Kidney (tissue), 14 donors: ENCODE measurements around the gene BAIAP2L2. TPM values are rescaled to one million over a fixed set of nuclear protein-coding genes. Genes with fewer than 3 reads are reported as not detected.

Experiments
- DNase-seq, 5 donors: peaks; one replicate each; pipeline ENCODE4 v3.0.0-alpha.2; 2013 to 2020
- FAIRE-seq: peaks from 2 replicates; lab custom pipeline; 2012; peaks lifted over from hg19 to GRCh38; lab: Jason Lieb, UNC
- H3K27ac ChIP-seq, 2 donors: one replicate each; pipeline ENCODE4 v1.7.0; 2013; ENCODE audit warnings: low read depth in 2 of 2, low read length in 2 of 2, inconsistent platforms in 1 of 2
- H3K27me3 ChIP-seq: one replicate; pipeline ENCODE4 v1.7.1; 2013; ENCODE audit warnings: low read length, inconsistent platforms; ENCODE audit not compliant: control insufficient read depth, insufficient read depth
- H3K36me3 ChIP-seq, 3 donors: one replicate each; pipeline versions ENCODE4 v1.7.0 to v1.7.1; 2013; ENCODE audit warnings: low read length in 3 of 3, control low read depth in 1 of 3, inconsistent platforms in 1 of 3; ENCODE audit not compliant: insufficient read depth in 3 of 3, control insufficient read depth in 2 of 3
- H3K4me1 ChIP-seq, 3 donors: one replicate each; pipeline versions ENCODE4 v1.7.0 to v1.7.1; 2013; ENCODE audit warnings: low read length in 3 of 3, inconsistent platforms in 1 of 3, low read depth in 1 of 3; ENCODE audit not compliant: control insufficient read depth in 2 of 3, insufficient read depth in 2 of 3
- H3K4me3 ChIP-seq, 3 donors: one replicate each; pipeline versions ENCODE4 v1.7.0 to v1.8.1; 2013; ENCODE audit warnings: low read length in 3 of 3, control low read depth in 1 of 3, inconsistent platforms in 1 of 3
- H3K9ac ChIP-seq, 3 donors: one replicate each; pipeline versions ENCODE4 v1.7.0 to v1.7.1; 2013; ENCODE audit warnings: low read length in 3 of 3, control low read depth in 1 of 3, inconsistent platforms in 1 of 3
- H3K9me3 ChIP-seq, 3 donors: one replicate each; pipeline versions ENCODE4 v1.7.0 to v1.7.1; 2013; ENCODE audit warnings: low read length in 3 of 3, control low read depth in 1 of 3, inconsistent platforms in 1 of 3; ENCODE audit not compliant: control insufficient read depth in 2 of 3, insufficient read depth in 1 of 3
- CTCF ChIP-seq: IDR thresholded peaks from 3 replicates; pipeline ENCODE4 v1.5.1; 2012; ENCODE audit warnings: mild to moderate bottlenecking, moderate library complexity, borderline replicate concordance; ENCODE audit not compliant: insufficient read depth; ENCODE audit errors: extremely low read depth
- intact Hi-C: fragments of 100-400 bp; cut with DNase I; formaldehyde crosslinking; loops from one replicate; pipeline ENCODE4 v1.11.1; 2022
- polyA plus RNA-seq: library from polyadenylated mRNA; stranded (reverse); fragments of 350-450 nt; fragmentation: Illumina TruSeq; extraction: RNeasy Lipid Tissue Mini Kit (QIAGEN cat#74804); gene quantifications from one replicate; pipeline ENCODE4 v1.2.3, GENCODE V29; 2014; ENCODE audit warnings: low read depth, low replicate concordance; ENCODE audit not compliant: insufficient read depth
- total RNA-seq: library from RNA; stranded (reverse); fragmentation: NEBNext Ultra II Directional; extraction: Animal tissue kit (Norgen Biotek cat#: 25700); gene quantifications from one replicate; pipeline ENCODE4 v1.2.1, GENCODE V29; 2021
- donor health status: control.
- donor health status: control.
- donor health status: control.
- donor health status: control.
- donor health status: control.
- donor health status: DM: yes; HTN: yes; CAD: no.
- donor health status: Normal renal cell carcinoma (clear cell type).

The BAIAP2L2 gene
- total and polyA plus RNA-seq, 2 donors from 2014 or later = 9.7 to 27.8 TPM

GRCh38 chr22:38086001-38086845 lies 24.3 kb downstream of the BAIAP2L2 start:
- no peak overlapping the region for H3K9ac ChIP-seq
- peaks cover 0 to 5% (median 0%) of the 10 kb centered on the region in 3 donors for H3K4me1 ChIP-seq
- no peak for TF ChIP-seq CTCF
- intact Hi-C loops = no loop called here
- H3K9me3 ChIP-seq = no peaks in the 10 kb centered on the region
- FAIRE-seq (no peak), DNase-seq (peak in 1 of 5 donors; percentile 58)
- H3K27me3 ChIP-seq = peaks cover 3% of the 10 kb centered on the region
- no peaks in the 10 kb centered on the region for H3K36me3 ChIP-seq
- no peak overlapping the region for H3K27ac ChIP-seq
- no peak overlapping the region for H3K4me3 ChIP-seq

DNA sequence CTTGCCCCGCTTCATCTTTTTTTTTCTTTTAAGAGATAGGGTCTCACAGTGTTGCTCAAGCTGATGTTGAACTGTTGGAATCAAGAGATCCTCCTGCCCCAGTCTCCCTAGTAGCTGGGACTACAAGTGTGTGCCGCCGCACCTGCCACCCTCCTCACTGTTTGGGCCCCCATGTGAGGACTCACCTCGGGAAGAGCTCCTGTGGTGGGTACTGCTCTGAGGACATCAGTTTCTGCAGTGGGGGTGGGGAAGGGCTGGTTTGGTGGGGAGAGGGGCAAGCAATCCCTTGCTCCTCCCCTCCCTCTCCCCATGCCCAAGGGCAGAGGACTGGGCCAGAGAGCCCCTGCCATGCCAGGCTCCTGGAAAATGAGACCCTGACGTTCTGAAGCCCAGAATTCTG lies 25.0 kb downstream of the BAIAP2L2 start:
- no peak overlapping the region for H3K27ac ChIP-seq
- no peaks in the 10 kb centered on the region for H3K9me3 ChIP-seq
- H3K4me1 ChIP-seq = peaks cover 0 to 8% (median 0%) of the 10 kb centered on the region in 3 donors
- FAIRE-seq (no peak), DNase-seq (peak in 1 of 5 donors; percentile 41)
- TF ChIP-seq CTCF = no peak
- no peak overlapping the region for H3K4me3 ChIP-seq
- intact Hi-C loops = no loop called here
- no peaks in the 10 kb centered on the region for H3K36me3 ChIP-seq
- H3K27me3 ChIP-seq = peaks cover 3% of the 10 kb centered on the region
- no peak overlapping the region for H3K9ac ChIP-seq

DNA sequence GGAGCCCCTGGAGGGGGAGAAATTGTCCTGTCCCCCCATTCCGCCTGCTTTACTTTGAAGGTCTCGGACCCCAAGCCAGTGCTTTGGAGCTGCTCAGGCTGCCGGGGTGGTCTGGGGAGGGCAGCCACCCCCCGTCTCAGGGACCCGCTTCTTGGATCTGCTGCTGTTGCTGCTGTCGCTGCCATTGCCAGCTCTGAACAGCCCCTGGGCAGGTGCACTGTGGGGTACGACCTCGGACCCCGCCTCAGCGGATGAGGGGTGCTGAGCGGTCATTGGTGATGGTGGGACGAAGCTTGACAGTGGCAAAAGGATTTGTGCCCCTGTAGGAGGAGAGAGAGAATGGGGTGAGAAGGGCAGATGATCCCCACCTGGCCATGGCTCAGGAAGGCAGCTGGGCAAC lies 25.4 kb downstream of the BAIAP2L2 start:
- H3K9ac ChIP-seq = no peak overlapping the region

More for the DNA sequence above, 25.4 kb downstream of the BAIAP2L2 start:
- TF ChIP-seq CTCF = no peak
- Histone ChIP-seq H3K4me3 (no peak overlapping the region), H3K27me3 (peaks cover 3% of the 10 kb centered on the region), H3K36me3 (no peaks in the 10 kb centered on the region), H3K27ac (no peak overlapping the region), H3K4me1 (peaks cover 0 to 8% (median 0%) of the 10 kb centered on the region in 3 donors), H3K9me3 (no peaks in the 10 kb centered on the region)
- no peak for FAIRE-seq
- DNase-seq = peak in 1 of 5 donors; percentile 48
- intact Hi-C loops = no loop called here
